ENCODE results near the gene SNX27.

DNA sequence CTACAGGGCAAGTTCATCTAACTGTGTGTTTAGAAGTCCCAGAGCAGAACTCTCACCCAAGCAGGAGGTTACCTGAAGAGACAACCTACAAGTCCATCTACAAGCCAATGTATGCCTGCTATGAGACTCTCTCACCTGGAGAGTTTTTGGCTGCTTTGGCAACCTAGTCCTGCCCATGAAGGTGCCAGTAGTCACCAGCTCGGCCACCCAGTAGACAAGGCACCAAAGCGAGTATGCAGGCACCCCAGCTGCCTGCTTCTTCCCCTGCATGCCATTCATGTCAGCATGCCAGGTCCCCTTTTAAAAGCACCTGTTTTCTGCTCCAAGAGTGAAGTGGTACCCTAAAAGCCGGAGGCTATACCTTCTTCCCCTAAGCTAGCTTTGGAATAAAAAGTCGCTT is 129.7 kb downstream of the SNX27 start:
- no peak for TF ChIP-seq SPI1 (IDR thresholded peaks at IDR 0.05; ENCODE audit: low read depth, low read length)
- TF ChIP-seq PAX5 (IDR thresholded peaks at IDR 0.05; ENCODE audit: insufficient read depth, low read length, severe bottlenecking), result no peak
